ENCODE data around the gene FGFR1OP2.

The FGFR1OP2 gene

GRCh38 chr12:26982866-26983265 is 44.6 kb downstream of the FGFR1OP2 start:
- no peak overlapping the region for H3K4me3 ChIP-seq (ENCODE audit: low read depth, low read length)
- TF ChIP-seq, protein P1, sequence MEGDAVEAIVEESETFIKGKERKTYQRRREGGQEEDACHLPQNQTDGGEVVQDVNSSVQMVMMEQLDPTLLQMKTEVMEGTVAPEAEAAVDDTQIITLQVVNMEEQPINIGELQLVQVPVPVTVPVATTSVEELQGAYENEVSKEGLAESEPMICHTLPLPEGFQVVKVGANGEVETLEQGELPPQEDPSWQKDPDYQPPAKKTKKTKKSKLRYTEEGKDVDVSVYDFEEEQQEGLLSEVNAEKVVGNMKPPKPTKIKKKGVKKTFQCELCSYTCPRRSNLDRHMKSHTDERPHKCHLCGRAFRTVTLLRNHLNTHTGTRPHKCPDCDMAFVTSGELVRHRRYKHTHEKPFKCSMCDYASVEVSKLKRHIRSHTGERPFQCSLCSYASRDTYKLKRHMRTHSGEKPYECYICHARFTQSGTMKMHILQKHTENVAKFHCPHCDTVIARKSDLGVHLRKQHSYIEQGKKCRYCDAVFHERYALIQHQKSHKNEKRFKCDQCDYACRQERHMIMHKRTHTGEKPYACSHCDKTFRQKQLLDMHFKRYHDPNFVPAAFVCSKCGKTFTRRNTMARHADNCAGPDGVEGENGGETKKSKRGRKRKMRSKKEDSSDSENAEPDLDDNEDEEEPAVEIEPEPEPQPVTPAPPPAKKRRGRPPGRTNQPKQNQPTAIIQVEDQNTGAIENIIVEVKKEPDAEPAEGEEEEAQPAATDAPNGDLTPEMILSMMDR (IDR thresholded peaks at IDR 0.05; ENCODE audit: low read depth, low read length, missing control alignments), result no peak
- in situ Hi-C loops (cut with HindIII; ENCODE audit: low sequenced_read_pairs), result no loop called here
- DNase-seq (ENCODE audit: low read depth), result no peak

DNA sequence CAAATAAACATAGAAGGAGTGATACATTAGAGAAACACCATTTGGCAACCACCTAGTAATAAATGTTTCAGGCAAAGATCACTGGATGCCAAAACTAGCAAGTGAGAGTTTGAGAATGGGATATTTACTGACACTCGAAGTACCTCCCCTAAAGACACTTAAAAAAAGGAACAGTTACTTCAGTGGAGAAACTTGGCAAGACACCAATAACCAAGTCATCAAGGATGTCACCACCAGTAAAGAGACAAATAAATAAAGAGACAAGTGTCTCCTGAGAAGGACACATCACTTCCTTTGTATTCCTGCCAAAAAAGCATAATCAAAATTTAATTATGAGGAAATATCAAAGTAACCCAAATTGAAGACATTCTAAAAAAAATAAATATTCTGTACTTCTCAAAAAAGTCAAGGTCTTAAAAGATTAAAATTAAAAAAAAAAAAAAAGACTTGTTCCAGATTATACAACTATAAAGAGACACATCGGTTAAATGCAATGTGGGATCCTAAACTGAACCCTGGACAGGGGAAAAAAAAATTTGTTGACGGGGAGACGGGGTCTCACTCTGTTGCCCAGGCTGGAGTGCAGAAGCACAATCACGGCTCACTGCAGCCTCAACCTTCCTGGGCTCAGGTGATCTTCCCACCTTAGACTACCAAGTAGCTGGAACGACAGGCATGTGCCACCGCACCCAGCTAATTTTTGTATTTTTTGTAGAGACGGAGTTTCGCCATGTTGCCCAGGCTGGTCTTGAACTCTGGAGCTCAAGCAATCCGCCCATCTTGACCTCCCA is 49.6 kb downstream of the FGFR1OP2 start:
- TF ChIP-seq, protein P1 (IDR thresholded peaks at IDR 0.05; ENCODE audit: low read depth, low read length, missing control alignments), result no peak
- in situ Hi-C loops (cut with HindIII; ENCODE audit: low sequenced_read_pairs), result no loop called here
- no peak overlapping the region for H3K4me3 ChIP-seq (ENCODE audit: low read depth, low read length)
- no peak for DNase-seq (ENCODE audit: low read depth)

DNA sequence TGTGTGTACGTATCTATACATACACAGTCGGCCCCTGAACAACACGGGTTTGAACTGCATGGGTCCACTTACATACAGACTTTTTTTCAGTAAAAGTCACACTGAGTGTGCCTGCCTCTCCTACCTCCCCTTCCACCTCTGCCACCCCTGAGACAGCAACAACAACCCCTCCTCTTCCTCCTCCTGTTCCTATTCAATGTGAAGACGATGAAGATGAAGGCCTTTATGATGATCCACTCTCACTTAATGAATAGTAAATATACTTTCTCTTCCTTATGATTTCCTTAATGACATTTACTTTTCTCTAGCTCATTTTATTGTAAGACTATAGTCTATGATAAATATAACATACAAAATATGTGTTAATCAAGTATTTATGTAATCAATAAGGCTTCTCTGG is 50.4 kb downstream of the FGFR1OP2 start:
- no peak for DNase-seq (ENCODE audit: low read depth)
- no peak overlapping the region for H3K4me3 ChIP-seq (ENCODE audit: low read depth, low read length)
- in situ Hi-C loops (cut with HindIII; ENCODE audit: low sequenced_read_pairs), result no loop called here
- TF ChIP-seq, protein P1 (IDR thresholded peaks at IDR 0.05; ENCODE audit: low read depth, low read length, missing control alignments), result no peak

DNA sequence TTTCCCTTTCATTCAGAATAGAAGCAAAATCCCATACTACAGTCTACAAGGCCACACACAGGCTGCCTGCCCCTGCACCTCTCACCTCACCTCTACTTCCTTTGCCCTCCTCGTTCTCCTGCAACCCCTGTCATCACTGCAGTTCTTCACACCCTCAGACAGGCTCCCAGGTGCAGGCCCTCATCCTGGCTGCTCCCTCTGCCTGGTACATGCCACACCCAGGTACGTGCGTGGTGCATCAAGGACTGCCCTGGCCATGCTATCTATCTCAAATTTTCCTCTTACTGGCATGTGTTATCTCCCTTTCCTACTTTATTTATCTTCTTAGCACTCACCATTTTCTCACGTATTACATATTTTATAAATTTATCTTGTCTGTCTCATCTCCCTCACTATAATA is 51.6 kb downstream of the FGFR1OP2 start:
- in situ Hi-C loops (cut with HindIII; ENCODE audit: low sequenced_read_pairs), result no loop called here
- TF ChIP-seq, protein P1 (IDR thresholded peaks at IDR 0.05; ENCODE audit: low read depth, low read length, missing control alignments), result no peak
- H3K4me3 ChIP-seq (ENCODE audit: low read depth, low read length), result no peak overlapping the region
- DNase-seq (ENCODE audit: low read depth), result no peak

DNA sequence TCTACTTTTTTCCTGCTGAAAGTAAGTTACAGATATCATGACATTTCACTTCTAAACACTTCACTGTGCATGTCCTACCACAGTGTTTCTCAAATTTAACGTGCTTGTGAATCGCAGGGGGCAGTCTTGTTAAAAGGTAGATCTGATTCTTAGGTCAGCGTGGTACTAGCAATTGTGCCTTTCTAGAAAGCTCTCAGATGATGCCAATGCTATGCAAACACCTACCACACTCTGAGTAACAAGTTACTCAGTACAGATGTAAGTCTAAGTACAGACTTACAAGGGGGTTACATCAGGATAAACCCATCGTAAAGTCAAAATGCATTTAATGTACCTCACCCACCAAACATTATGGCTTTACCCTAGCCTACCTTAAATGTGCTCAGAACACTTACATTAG is 53.6 kb downstream of the FGFR1OP2 start:
- TF ChIP-seq, protein P1 (IDR thresholded peaks at IDR 0.05; ENCODE audit: low read depth, low read length, missing control alignments), result no peak
- in situ Hi-C loops (cut with HindIII; ENCODE audit: low sequenced_read_pairs), result no loop called here
- no peak overlapping the region for H3K4me3 ChIP-seq (ENCODE audit: low read depth, low read length)
- DNase-seq (ENCODE audit: low read depth), result no peak

- no peak for DNase-seq (ENCODE audit: low read depth)
- H3K4me3 ChIP-seq (ENCODE audit: low read depth, low read length), result no peak overlapping the region
- TF ChIP-seq, protein P1 (IDR thresholded peaks at IDR 0.05; ENCODE audit: low read depth, low read length, missing control alignments), result no peak
- in situ Hi-C loops (cut with HindIII; ENCODE audit: low sequenced_read_pairs), result no loop called here
Measured at GRCh38 chr12:26994109-26994508, 55.8 kb downstream of the FGFR1OP2 start.
